HepG2 (cell line): ENCODE measurements around the gene DPAGT1. TPM values are rescaled to one million over a fixed set of nuclear protein-coding genes. Genes with fewer than 3 reads are reported as not detected.

Experiments
- BHLHE40 ChIP-seq: IDR thresholded peaks from 2 replicates; pipeline ENCODE4 v1.6.1; 2011; ENCODE audit warnings: low read length, improper control_type of control experiment
- GABPB1 ChIP-seq: IDR thresholded peaks from 2 replicates; pipeline ENCODE4 v1.6.1; 2016; ENCODE audit warnings: mild to moderate bottlenecking, missing genetic modification reagents, moderate library complexity, missing compliant biosample characterization
- GLMP ChIP-seq: sonication (generic); formaldehyde crosslinking; IDR thresholded peaks from 2 replicates; pipeline ENCODE4 v1.9.0; 2021; ENCODE audit warnings: missing genetic modification reagents, mild to moderate bottlenecking, borderline replicate concordance
- GMEB2 ChIP-seq: IDR thresholded peaks from 2 replicates; pipeline ENCODE4 v1.6.1; 2016; ENCODE audit warnings: missing biosample characterization, missing genetic modification reagents, low read depth
- JUNB ChIP-seq: sonication (generic); formaldehyde crosslinking; IDR thresholded peaks from 2 replicates; pipeline ENCODE4 v1.8.0; 2022; ENCODE audit warnings: missing genetic modification reagents, mild to moderate bottlenecking, borderline replicate concordance
- KLF9 ChIP-seq: IDR thresholded peaks from 2 replicates; pipeline ENCODE4 v1.6.1; 2016; ENCODE audit warnings: low read depth
- MTERF4 ChIP-seq: sonication (generic); formaldehyde crosslinking; IDR thresholded peaks from 2 replicates; pipeline ENCODE4 v1.8.0; 2023; ENCODE audit warnings: mild to moderate bottlenecking, missing genetic modification reagents
- MZF1 ChIP-seq: sonication (generic); formaldehyde crosslinking; IDR thresholded peaks from 2 replicates; pipeline ENCODE4 v1.8.1; 2023; ENCODE audit warnings: mild to moderate bottlenecking, missing genetic modification reagents, borderline replicate concordance
- NBN ChIP-seq: fragments of 450-650 bp; conservative IDR thresholded peaks from 2 replicates; pipeline ENCODE4 v1.6.1; 2017
- NR2F6 ChIP-seq, 2 experiments: IDR thresholded peaks; 2 replicates each; pipeline ENCODE4 v1.6.1; 2016; ENCODE audit warnings: antibody characterized with exemption in 1 of 2, mild to moderate bottlenecking in 1 of 2
- RNF2 ChIP-seq: fragments of 450-650 bp; conservative IDR thresholded peaks from 2 replicates; pipeline ENCODE4 v1.6.1; 2016; ENCODE audit warnings: low read depth
- SNAPC2 ChIP-seq: sonication (generic); formaldehyde crosslinking; IDR thresholded peaks from 2 replicates; pipeline ENCODE4 v1.8.1; 2022; ENCODE audit warnings: mild to moderate bottlenecking, missing genetic modification reagents
- USF2 ChIP-seq, 2 experiments: sonication (generic) in 1 of 2; formaldehyde crosslinking in 1 of 2; IDR thresholded peaks; 2 replicates each; pipeline versions ENCODE4 v1.5.1 to v1.6.1; 2011 to 2020; ENCODE audit warnings: borderline replicate concordance in 1 of 2, low read depth in 1 of 2, low read length in 1 of 2, mild to moderate bottlenecking in 1 of 2, missing genetic modification reagents in 1 of 2, moderate library complexity in 1 of 2
- ZBTB14 ChIP-seq: sonication (generic); formaldehyde crosslinking; IDR thresholded peaks from 2 replicates; pipeline ENCODE4 v1.4.0; 2020; ENCODE audit warnings: missing genetic modification reagents
- ZFAT ChIP-seq: sonication (generic); formaldehyde crosslinking; conservative IDR thresholded peaks from 2 replicates; pipeline ENCODE4 v1.8.1; 2023; ENCODE audit warnings: missing genetic modification reagents, inconsistent platforms
- ZFP62 ChIP-seq: sonication (generic); formaldehyde crosslinking; IDR thresholded peaks from 2 replicates; pipeline ENCODE4 v1.4.0; 2020; ENCODE audit warnings: missing genetic modification reagents
- ZNF281 ChIP-seq: sonication (generic); formaldehyde crosslinking; IDR thresholded peaks from 2 replicates; pipeline ENCODE4 v1.4.0; 2020; ENCODE audit warnings: missing genetic modification reagents, borderline replicate concordance
- ZNF484 ChIP-seq: sonication (generic); formaldehyde crosslinking; IDR thresholded peaks from 2 replicates; pipeline ENCODE4 v1.5.1; 2020; ENCODE audit warnings: mild to moderate bottlenecking, low read depth, missing genetic modification reagents, borderline replicate concordance
- polyA plus RNA-seq, 8 experiments: library from polyadenylated mRNA; depleted of rRNA in 3 of 8; stranded (reverse) in 7 of 8; unstranded in 1 of 8; fragments of >200 nt; fragmentation: Illumina TruSeq in 4 of 8; extraction: Trizol in 4 of 8; gene quantifications; 2 replicates each; pipeline versions ENCODE4 v1.2.1 to v1.2.3, GENCODE V29; 2011 to 2016; ENCODE audit warnings: low read depth in 4 of 8, missing spikeins in 1 of 8, mixed read lengths in 1 of 8; ENCODE audit not compliant: insufficient read depth in 1 of 8
- total RNA-seq, 5 experiments: library from RNA; depleted of rRNA; stranded (reverse); fragments of >200 nt; fragmentation: Illumina TruSeq; extraction: Trizol; gene quantifications; 2 replicates each; pipeline ENCODE4 v1.2.3, GENCODE V29; 2016; ENCODE audit warnings: low read depth in 1 of 5

Gene DPAGT1
- total and polyA plus RNA-seq, 2 of the 13 experiments (the other 11 are each of a cell fraction or from before 2014, with no cell fraction given) = 37.6 to 70.7 TPM

- TF ChIP-seq ZNF281 (CRISPR knock-in tag) (peak; percentile 38; the same call in 1 of the 2 replicates), SNAPC2 (CRISPR knock-in tag) (no peak), BHLHE40 (no peak), USF2 (IDR thresholded peaks at IDR 0.05; ENCODE audit: low read depth, low read length) (peak; percentile 58), USF2 (CRISPR knock-in tag; IDR thresholded peaks at IDR 0.05; ENCODE audit: borderline replicate concordance) (no peak; the same call in 1 of the 2 replicates), GLMP (CRISPR knock-in tag) (no peak), KLF9 (CRISPR knock-in tag) (peak; percentile 63; the same call in 1 of the 2 replicates), GMEB2 (CRISPR knock-in tag) (no peak), ZFAT (CRISPR knock-in tag) (no peak), GABPB1 (CRISPR knock-in tag) (peak; percentile 98), NR2F6 (IDR thresholded peaks at IDR 0.05) (peak; percentile 57), NR2F6 (CRISPR knock-in tag; IDR thresholded peaks at IDR 0.05) (peak; percentile 69; the same call in 1 of the 2 replicates), JUNB (CRISPR knock-in tag) (no peak), MTERF4 (CRISPR knock-in tag) (no peak), ZBTB14 (CRISPR knock-in tag) (no peak), RNF2 (0 out of 2 replicates have a peak, but pooled peaks have one; percentile 33), NBN (no peak), ZNF484 (no peak), ZFP62 (no peak), MZF1 (CRISPR knock-in tag) (no peak)
Measured at GRCh38 chr11:119084663-119085436, 16.8 kb downstream of the DPAGT1 start, which contains the start of gene HMBS (continued).
